Adipose tissue (tissue), 3 donors: Measurements from ENCODE around the gene CCDC121. TPM values are rescaled to one million over a fixed set of nuclear protein-coding genes. Genes with fewer than 3 reads are reported as not detected.
"Not testable (repeated sequence)": the region's sequence is repeated elsewhere in the genome, so short reads cannot be mapped to it uniquely, and the experiment has no call there.

Source experiments
- H3K27ac ChIP-seq: one replicate; pipeline ENCODE4 v1.5.1; 2013; ENCODE audit warnings: low read depth, low read length
- WGBS, 3 donors: extraction: QIAGEN DNeasy Blood & Tissue Kit; methylation state at CpG; one replicate each; pipeline ENCODE4 v1.1.7; 2013; 5-methylcytosine and 5-hydroxymethylcytosine counted together
- polyA plus RNA-seq, 3 donors: library from polyadenylated mRNA; stranded (reverse); fragments of 200-250 nt; gene quantifications; one replicate each; pipeline ENCODE4 v1.2.3, GENCODE V29; 2013
- donor health status: healthy with polysubstance abuse.
- donor health status: Bipolar disorder and iron deficiency.
- donor health status: healthy.

Gene CCDC121
- polyA plus RNA-seq, 3 donors, result 1.5 to 4.7 (median 1.7) TPM

- H3K27ac ChIP-seq, result no peak overlapping the region
- WGBS, 3 donors, result 67 to 89% (median 87%) methylated on average over 2 of the region's 2 CpGs
Observed at GRCh38 chr2:27640722-27641245, 12.0 kb upstream of the CCDC121 start.

GRCh38 chr2:27638709-27639108 is 9.9 kb upstream of the CCDC121 start:
- H3K27ac ChIP-seq, result no peak overlapping the region
- 59 to 65% (median 62%) methylated on average over 3 of the region's 3 CpGs for WGBS, 3 donors

- 89 to 94% (median 91%) methylated on average over 3 of the region's 3 CpGs for WGBS, 3 donors
- no peak overlapping the region for H3K27ac ChIP-seq
Observed at GRCh38 chr2:27638037-27638637, 9.3 kb upstream of the CCDC121 start.

GRCh38 chr2:27636766-27637165 is 8.0 kb upstream of the CCDC121 start:
- no peak overlapping the region for H3K27ac ChIP-seq
- whole genome bisulfite sequencing, 3 donors, result 95 to 98% (median 98%) methylated on average over 5 of the region's 5 CpGs

GRCh38 chr2:27634291-27634690 is 5.5 kb upstream of the CCDC121 start:
- 96 to 100% (median 97%) methylated on average over 2 of the region's 2 CpGs for WGBS, 3 donors
- no peak overlapping the region for H3K27ac ChIP-seq

GRCh38 chr2:27630257-27630656 is 1.4 kb upstream of the CCDC121 start:
- 96 to 100% (median 98%) methylated on average over 2 of the region's 2 CpGs for WGBS, 3 donors
- not testable (repeated sequence) for H3K27ac ChIP-seq

- no peak overlapping the region for H3K27ac ChIP-seq
- WGBS, 3 donors, result 3 to 4% (median 4%) methylated on average over 19 to 21 of the region's 21 CpGs
Observed at GRCh38 chr2:27627963-27628766, 647 bp downstream of the CCDC121 start.

GRCh38 chr2:27626921-27627320 is 1.9 kb downstream of the CCDC121 start:
- H3K27ac ChIP-seq, result not testable (repeated sequence)

GRCh38 chr2:27626323-27626722 is 2.5 kb downstream of the CCDC121 start:
- not testable (repeated sequence) for H3K27ac ChIP-seq
- 71 to 86% (median 86%) methylated on average over 1 of the region's 1 CpG for WGBS, 3 donors

More at GRCh38 chr2:27626921-27627320, 1.9 kb downstream of the CCDC121 start:
- WGBS, 3 donors, result 26 to 83% (median 41%) methylated on average over 3 of the region's 3 CpGs

- no peak overlapping the region for H3K27ac ChIP-seq
Observed at GRCh38 chr2:27624943-27625342, 3.9 kb downstream of the CCDC121 start.

GRCh38 chr2:27622921-27623384 is 5.9 kb downstream of the CCDC121 start:
- H3K27ac ChIP-seq, result no peak overlapping the region
- WGBS, 3 donors, result 72 to 81% (median 80%) methylated on average over 3 of the region's 3 CpGs

GRCh38 chr2:27621524-27621923 is 7.3 kb downstream of the CCDC121 start:
- WGBS, 3 donors, result 54 to 100% (median 75%) methylated on average over 1 of the region's 1 CpG

GRCh38 chr2:27615316-27615715 is 13.5 kb downstream of the CCDC121 start:
- WGBS, 3 donors, result 96 to 98% (median 98%) methylated on average over 3 of the region's 3 CpGs
- no peak overlapping the region for H3K27ac ChIP-seq

More at GRCh38 chr2:27621524-27621923, 7.3 kb downstream of the CCDC121 start:
- H3K27ac ChIP-seq, result no peak overlapping the region

GRCh38 chr2:27613985-27614384 is 14.8 kb downstream of the CCDC121 start:
- no peak overlapping the region for H3K27ac ChIP-seq
- 96 to 100% (median 100%) methylated on average over 2 of the region's 2 CpGs for WGBS, 3 donors

- 85 to 93% (median 86%) methylated on average over 2 of the region's 2 CpGs for WGBS, 3 donors
- H3K27ac ChIP-seq, result no peak overlapping the region
Observed at GRCh38 chr2:27606611-27607010, 22.2 kb downstream of the CCDC121 start.

- no peak overlapping the region for H3K27ac ChIP-seq
- 84 to 96% (median 93%) methylated on average over 1 of the region's 1 CpG for WGBS, 3 donors
Observed at GRCh38 chr2:27596627-27597026, 32.2 kb downstream of the CCDC121 start.

- H3K27ac ChIP-seq, result not testable (repeated sequence)
- 99% methylated on average over 9 of the region's 9 CpGs for WGBS, 3 donors
Observed at GRCh38 chr2:27595412-27595811, 33.4 kb downstream of the CCDC121 start.

- WGBS, 3 donors, result 96 to 98% (median 98%) methylated on average over 40 to 45 of the region's 45 CpGs
- not testable (repeated sequence) for H3K27ac ChIP-seq
Observed at GRCh38 chr2:27594020-27594703, 34.6 kb downstream of the CCDC121 start.

- 97 to 98% (median 97%) methylated on average over 2 of the region's 2 CpGs for WGBS, 3 donors
- H3K27ac ChIP-seq, result no peak overlapping the region
Observed at GRCh38 chr2:27593240-27593639, 35.6 kb downstream of the CCDC121 start.
